ENCODE measurements around the gene LNX1.

Gene LNX1

GRCh38 chr4:53537606-53538005 is 53.7 kb downstream of the LNX1 start:
- in situ Hi-C loops (cut with HindIII; ENCODE audit: low sequenced_read_pairs), result no loop called here

- in situ Hi-C loops (cut with HindIII; ENCODE audit: low sequenced_read_pairs), result no loop called here
Measured at GRCh38 chr4:53536328-53536727, 55.0 kb downstream of the LNX1 start.

- in situ Hi-C loops (cut with HindIII; ENCODE audit: low sequenced_read_pairs), result no loop called here
Measured at GRCh38 chr4:53535567-53535966, 55.7 kb downstream of the LNX1 start.

GRCh38 chr4:53534684-53535083 is 56.6 kb downstream of the LNX1 start:
- in situ Hi-C loops (cut with HindIII; ENCODE audit: low sequenced_read_pairs), result no loop called here

- in situ Hi-C loops (cut with HindIII; ENCODE audit: low sequenced_read_pairs), result no loop called here
Measured at GRCh38 chr4:53532521-53532920, 58.8 kb downstream of the LNX1 start.

GRCh38 chr4:53531585-53532224 is 59.6 kb downstream of the LNX1 start:
- in situ Hi-C loops (cut with HindIII; ENCODE audit: low sequenced_read_pairs), result no loop called here

GRCh38 chr4:53529025-53529424 is 62.3 kb downstream of the LNX1 start:
- in situ Hi-C loops (cut with HindIII; ENCODE audit: low sequenced_read_pairs), result no loop called here

GRCh38 chr4:53527930-53528329 is 63.4 kb downstream of the LNX1 start:
- in situ Hi-C loops (cut with HindIII; ENCODE audit: low sequenced_read_pairs), result no loop called here

GRCh38 chr4:53527326-53527725 is 64.0 kb downstream of the LNX1 start:
- in situ Hi-C loops (cut with HindIII; ENCODE audit: low sequenced_read_pairs), result no loop called here

GRCh38 chr4:53522334-53522733 is 69.0 kb downstream of the LNX1 start:
- in situ Hi-C loops (cut with HindIII; ENCODE audit: low sequenced_read_pairs), result no loop called here

- in situ Hi-C loops (cut with HindIII; ENCODE audit: low sequenced_read_pairs), result no loop called here
Measured at GRCh38 chr4:53520116-53520515, 71.2 kb downstream of the LNX1 start.

GRCh38 chr4:53518807-53519206 is 72.5 kb downstream of the LNX1 start:
- in situ Hi-C loops (cut with HindIII; ENCODE audit: low sequenced_read_pairs), result no loop called here

- in situ Hi-C loops (cut with HindIII; ENCODE audit: low sequenced_read_pairs), result no loop called here
Measured at GRCh38 chr4:53515076-53515475, 76.2 kb downstream of the LNX1 start.

GRCh38 chr4:53514509-53514908 is 76.8 kb downstream of the LNX1 start:
- in situ Hi-C loops (cut with HindIII; ENCODE audit: low sequenced_read_pairs), result no loop called here

- in situ Hi-C loops (cut with HindIII; ENCODE audit: low sequenced_read_pairs), result no loop called here
Measured at GRCh38 chr4:53512608-53513007, 78.7 kb downstream of the LNX1 start.

GRCh38 chr4:53511014-53511413 is 80.3 kb downstream of the LNX1 start:
- in situ Hi-C loops (cut with HindIII; ENCODE audit: low sequenced_read_pairs), result no loop called here

- in situ Hi-C loops (cut with HindIII; ENCODE audit: low sequenced_read_pairs), result no loop called here
Measured at GRCh38 chr4:53510321-53510720, 81.0 kb downstream of the LNX1 start.

- in situ Hi-C loops (cut with HindIII; ENCODE audit: low sequenced_read_pairs), result no loop called here
Measured at GRCh38 chr4:53508446-53508845, 82.8 kb downstream of the LNX1 start.

- in situ Hi-C loops (cut with HindIII; ENCODE audit: low sequenced_read_pairs), result no loop called here
Measured at GRCh38 chr4:53507671-53508286, 83.5 kb downstream of the LNX1 start.

- in situ Hi-C loops (cut with HindIII; ENCODE audit: low sequenced_read_pairs), result no loop called here
Measured at GRCh38 chr4:53507058-53507457, 84.2 kb downstream of the LNX1 start.

- in situ Hi-C loops (cut with HindIII; ENCODE audit: low sequenced_read_pairs), result no loop called here
Measured at GRCh38 chr4:53505947-53506346, 85.3 kb downstream of the LNX1 start.

- in situ Hi-C loops (cut with HindIII; ENCODE audit: low sequenced_read_pairs), result no loop called here
Measured at GRCh38 chr4:53502094-53502493, 89.2 kb downstream of the LNX1 start.

GRCh38 chr4:53501561-53501960 is 89.7 kb downstream of the LNX1 start:
- in situ Hi-C loops (cut with HindIII; ENCODE audit: low sequenced_read_pairs), result no loop called here
